GM21825 (cell line): ENCODE results near the gene IL1RAPL1.

Experiments used
- ATAC-seq: cut with Tn5 transposase; IDR thresholded peaks from one replicate; pipeline ENCODE4 v1.9.1; 2021; ENCODE audit warnings: mild to moderate bottlenecking, moderate library complexity; ENCODE audit not compliant: unreplicated experiment

IL1RAPL1 gene

DNA sequence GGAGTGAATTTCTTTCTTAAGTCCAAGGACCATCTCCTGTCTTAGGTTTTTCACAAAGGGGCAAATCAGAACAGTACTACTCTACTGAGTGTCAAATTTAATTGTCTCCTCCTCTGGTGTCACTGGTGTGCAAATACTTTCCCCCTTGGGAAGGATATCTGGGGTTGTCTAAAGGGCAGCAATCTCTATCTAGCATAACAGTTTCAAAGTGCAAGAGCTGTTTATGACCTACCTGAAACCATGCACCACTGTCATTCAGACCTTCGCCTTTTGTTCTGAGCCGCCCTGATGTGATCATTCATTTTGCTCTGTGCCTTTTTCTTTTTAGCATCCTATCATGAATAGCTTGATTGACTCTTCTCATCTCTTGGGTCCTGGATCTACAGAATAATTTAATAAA is 39.3 kb downstream of the IL1RAPL1 start:
- no peak for ATAC-seq

DNA sequence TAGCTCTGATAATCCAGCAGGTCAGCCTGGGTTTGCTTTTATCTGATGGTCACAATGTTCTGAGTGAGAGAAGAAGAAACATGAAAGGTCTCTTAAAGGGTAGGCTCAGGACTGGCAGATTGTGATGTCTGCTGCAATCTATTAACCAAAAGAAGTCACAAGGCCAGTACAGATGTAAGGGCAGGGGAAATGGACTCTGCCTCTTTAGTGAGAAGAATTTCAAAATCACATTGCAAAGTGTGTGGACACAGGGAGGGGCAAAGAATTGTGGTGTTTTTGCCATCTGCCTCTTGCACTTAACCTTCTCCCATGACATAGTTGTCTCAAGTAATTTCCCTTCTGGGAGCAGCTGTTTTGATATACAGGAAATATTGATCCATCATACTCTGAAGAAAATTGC is 40.9 kb downstream of the IL1RAPL1 start:
- no peak for ATAC-seq

DNA sequence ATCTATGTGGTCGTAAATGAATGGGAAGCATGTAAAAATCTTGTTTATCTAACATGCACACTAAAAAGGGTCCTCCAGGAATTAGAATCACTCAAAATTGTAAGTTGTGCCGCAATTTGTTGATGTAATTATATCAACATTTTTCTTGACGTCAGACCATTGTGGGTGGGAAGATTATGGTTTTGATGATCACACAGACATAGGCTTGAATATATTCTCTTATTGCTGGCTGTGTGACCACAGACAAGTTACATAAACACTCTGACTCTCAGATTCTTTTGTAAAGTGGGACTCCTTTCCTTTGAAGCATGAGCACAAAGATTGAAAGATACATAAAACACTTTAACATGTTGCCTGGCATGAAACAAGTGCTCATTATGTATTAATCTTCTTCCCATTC is 51.5 kb downstream of the IL1RAPL1 start:
- no peak for ATAC-seq

DNA sequence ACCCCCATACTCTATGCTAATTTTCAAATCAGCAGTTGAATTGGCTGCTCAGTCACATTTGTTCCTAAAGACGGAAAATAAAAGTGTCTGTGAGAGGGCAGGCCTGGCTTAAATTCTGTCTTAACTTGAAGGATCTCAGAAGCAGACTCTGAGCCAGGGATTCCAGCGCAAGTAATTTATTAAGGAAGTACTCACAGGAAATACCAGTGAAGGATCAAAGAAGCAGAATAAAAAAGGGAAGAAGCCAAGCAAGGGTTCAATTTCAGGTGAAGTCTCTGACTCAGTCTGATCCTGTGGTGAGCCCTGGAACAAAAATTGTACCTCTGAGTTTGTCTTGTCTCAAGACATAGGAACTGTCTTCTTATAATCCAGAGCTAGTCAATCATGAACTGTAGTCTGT is 52.2 kb downstream of the IL1RAPL1 start:
- no peak for ATAC-seq

DNA sequence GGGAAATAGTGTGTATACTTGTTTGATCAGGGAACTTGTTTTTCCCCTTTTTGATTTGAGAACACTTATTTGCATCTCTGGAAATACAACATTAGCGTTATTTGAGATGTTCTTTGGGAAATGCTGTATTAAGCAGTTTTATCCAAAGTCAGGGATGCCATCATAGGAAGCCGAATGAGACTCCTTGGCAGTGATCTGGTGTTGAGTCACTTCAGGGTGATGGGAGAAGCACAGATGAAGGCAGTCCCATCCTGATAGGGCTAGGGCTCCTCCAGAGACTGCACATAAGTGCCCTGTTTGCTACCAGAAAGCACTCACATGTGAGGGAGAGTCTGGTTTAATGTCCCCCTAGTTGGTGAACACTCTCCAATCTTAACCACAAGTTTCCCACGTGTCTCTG is 62.3 kb downstream of the IL1RAPL1 start:
- no peak for ATAC-seq

DNA sequence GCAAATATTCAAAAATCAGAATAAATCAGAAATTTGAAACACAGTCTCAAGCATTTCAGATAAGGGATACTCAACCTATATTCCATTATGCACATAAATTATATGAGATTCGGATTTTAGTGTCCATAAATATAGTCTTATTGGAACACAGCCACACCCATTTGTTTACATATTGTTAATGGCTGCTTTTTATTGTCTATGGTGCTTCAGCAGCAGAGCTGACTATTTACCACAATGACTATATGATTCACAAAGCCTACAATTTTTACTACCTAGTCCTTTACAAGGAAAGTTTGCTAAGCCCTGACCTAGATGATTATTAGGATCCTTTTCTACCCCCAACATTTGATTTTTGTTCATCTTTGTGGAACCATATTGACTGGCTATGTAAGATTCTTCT is 63.9 kb downstream of the IL1RAPL1 start:
- no peak for ATAC-seq

DNA sequence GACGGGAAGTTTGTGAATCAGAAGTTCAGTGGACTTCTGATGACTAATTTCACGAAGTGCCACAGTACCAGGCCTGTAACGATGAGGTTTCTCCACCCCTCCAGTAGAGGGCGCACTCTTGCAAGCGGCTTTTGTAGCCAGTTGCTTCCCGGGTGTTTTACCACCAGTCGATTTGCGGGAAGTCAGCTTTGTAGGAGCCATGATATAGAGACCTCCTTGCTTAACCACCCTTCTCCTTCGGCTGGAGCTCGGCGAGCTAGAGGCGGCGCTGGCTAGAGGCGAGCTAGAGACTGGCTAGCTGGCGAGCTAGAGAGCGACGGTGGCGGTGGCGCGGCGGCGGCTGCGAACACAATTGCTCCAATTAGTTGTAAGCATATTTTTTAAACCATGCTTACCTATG is 72.0 kb downstream of the IL1RAPL1 start:
- no peak for ATAC-seq

DNA sequence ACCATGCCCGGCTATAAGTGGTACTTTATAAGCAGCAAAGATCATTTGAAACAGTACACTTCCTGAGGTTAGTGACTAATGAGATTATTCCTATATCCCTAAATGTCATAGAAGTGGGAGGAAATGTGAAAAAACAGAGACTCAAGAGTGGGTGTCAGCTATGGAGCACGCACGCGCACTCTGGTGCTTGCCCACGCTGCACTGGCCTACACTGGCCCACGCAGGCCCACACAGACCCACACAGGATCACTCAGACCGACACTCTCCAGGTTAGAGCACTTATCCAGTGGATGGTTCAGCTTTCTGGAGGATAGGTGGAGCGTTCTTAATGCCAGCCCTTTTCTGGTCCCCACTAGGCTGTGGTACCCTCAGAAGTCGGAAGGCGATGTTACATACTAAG is 78.5 kb downstream of the IL1RAPL1 start:
- no peak for ATAC-seq

DNA sequence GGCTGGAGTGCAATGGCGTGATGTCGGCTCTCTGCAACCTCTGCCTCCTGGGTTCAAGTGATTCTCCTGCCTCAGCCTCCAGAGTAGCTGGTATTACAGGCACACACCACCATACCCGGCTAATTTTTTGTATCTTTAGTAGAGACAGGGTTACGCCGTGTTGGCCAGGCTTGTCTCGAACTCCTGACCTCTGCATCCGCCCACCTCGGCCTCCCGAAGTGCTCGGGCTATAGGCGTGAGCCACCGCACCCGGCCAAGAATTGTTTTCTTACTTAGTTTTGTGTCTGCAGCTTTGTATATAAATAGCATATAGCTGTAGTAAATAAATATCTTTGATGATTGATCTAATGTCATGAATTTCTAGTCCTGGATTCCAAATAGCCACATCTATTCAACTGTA is 81.1 kb downstream of the IL1RAPL1 start:
- ATAC-seq: no peak

DNA sequence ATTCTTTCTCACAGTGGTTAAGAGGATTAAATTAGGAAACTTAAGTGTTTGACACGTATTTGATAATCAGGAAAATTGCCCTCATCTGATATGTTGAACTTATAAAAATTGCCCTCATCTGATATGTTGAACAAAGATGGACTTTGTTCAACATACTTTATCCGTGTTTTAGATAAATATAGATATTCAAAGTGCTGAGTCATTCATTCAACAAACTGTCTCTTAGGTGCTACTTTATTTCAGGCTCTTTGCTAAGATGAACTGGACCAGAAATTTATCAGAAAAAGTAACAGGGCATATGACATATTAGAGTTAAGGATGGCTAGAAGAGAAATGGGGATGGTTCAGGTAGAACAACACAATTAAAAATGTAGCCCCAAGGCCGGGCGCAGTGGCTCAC is 81.7 kb downstream of the IL1RAPL1 start:
- no peak for ATAC-seq

DNA sequence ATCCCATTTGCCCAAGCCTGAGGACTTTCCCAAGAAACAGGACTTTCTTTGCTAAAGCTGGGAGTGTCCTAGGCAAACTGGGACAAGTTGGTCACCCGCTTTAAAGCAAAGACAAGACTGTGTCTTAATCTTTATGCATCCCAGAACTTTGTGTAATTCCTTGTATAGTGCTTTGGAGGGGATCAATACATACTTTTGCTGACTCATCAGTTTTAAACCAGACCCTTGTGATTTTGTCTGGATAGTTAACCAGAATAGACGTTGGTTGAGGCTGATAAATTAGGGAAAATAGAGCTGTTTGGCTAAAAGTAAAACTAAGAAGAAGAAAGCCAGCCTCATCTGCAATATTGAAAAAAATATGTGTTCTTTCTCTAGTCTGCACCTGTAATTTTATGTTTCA is 82.8 kb downstream of the IL1RAPL1 start:
- no peak for ATAC-seq

DNA sequence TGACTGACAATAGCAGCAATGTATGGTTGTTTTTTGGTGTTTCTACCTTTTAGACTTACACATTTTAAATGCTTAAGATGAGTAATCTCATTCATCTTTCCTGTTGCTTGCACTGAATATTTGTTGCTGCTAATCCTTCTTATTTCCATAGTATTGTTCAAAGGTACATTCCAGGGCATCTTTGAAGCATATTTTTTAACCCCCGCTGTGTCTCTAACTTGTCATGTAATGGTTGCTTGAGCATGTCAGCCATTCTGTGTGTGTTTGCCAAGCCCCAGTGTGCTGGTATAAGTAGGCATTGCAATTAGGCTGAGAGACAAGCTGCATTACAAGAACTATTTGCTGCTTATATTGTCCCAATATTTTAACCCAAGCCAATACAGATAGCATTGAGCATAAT is 87.9 kb downstream of the IL1RAPL1 start:
- ATAC-seq: no peak

DNA sequence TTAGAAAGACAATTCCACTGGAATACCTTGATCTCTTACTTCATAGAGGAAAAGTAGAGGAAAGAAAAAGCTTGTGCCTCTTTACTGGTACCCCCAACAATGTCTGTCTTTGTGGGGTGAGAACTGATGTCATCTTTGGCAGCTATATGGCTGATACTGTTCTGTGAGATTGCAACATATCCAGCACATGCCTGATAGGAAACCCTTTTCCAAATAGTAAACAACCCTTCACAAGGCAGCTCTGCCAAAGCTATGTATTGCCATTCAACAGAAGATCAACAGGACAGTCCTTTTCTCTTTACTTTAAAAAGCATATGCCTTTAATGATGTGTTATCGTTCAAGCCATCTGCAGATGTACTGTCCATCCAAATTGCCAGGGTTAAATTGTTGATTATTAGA is 105.9 kb downstream of the IL1RAPL1 start:
- ATAC-seq: no peak

DNA sequence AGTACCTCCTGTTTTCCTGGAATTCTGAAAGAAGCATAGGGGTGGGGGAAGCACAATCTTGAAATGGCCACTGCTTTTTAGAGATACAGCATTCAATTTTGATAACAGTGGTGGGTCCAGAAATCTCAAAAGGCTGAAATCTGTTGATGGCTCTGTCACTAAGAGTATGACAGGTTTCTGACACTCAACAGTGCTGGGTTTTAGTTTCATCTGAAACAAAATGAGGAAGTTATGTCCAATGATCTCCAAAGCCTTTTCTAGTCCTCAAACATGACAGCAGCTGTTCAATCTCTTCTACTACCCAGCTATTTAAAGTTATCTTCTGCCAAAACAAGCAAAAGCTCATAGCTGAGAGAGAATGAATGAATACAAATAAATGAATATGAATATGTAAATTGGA is 110.5 kb downstream of the IL1RAPL1 start:
- ATAC-seq: no peak

DNA sequence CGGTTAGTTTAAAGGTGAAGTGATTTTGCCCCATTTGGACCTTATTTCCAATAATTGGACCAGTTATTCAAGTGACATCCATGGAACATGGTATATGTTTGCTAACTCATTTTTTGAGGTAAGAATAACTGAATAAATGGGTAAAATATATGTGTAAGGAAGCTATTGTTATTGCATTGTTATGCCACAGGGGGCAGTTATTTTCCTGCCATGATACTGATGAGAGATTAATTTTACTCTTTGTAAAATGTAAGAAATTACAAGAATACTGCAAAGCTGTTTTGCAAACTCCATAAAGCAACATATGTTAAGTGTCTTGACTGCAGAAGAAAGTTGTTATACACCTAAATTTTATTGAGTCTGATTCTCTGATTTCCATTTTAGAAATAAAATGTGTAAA is 114.0 kb downstream of the IL1RAPL1 start:
- no peak for ATAC-seq

DNA sequence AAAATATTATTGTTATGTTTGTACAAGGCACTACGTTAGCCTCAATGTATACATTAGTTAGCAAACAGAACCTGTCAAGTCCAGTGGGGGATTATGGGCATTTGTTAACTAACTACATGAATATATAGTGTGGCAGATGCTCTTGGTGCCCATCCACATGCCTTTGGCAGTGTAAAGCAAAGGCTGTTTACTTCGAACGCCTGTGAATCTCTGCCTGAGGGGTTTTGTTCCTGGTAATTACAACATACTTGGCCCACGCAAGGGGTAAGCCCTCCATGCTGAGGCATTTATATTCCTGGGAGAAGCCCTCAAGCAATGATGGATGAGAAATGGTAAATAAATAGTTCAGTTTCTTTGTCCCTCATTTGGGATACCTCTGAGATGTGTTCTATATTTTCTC is 119.7 kb downstream of the IL1RAPL1 start:
- no peak for ATAC-seq

DNA sequence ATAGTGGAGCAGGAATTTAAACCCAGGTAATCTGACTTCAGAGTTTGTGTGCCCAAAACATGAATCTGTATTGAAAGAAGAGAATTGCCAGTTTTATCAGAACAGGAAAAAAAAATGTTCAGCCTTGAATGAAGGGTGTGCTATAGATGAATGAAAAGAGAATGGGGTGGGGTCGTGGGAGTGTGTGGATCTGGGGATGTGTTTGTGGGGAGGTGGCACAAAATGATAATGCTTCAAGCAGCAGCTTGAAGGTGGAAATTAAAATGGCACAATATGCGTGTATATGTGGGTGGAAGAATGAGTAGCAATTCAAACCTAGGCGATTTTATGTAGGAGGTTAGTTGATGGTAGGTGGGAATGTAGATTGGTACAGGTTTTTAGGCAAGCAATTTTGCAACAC is 122.2 kb downstream of the IL1RAPL1 start:
- no peak for ATAC-seq

DNA sequence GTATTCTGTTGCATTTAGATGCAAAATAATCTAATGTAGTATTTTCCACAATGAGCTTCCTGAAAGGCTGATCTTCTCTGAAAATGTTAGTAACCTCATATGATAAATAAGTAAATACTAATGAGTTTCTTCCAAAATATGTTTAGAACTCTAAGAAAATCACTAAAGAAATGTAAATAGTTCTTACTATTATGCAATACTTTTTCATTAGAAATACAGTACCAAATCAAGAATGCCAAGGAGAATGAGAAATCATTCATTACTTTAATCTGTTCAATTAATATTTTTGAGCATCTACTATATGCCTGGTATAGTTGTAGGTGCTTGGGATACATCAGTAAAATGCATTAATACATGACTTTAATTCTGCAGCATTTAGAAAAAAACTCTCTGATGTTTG is 130.6 kb downstream of the IL1RAPL1 start:
- ATAC-seq: no peak

DNA sequence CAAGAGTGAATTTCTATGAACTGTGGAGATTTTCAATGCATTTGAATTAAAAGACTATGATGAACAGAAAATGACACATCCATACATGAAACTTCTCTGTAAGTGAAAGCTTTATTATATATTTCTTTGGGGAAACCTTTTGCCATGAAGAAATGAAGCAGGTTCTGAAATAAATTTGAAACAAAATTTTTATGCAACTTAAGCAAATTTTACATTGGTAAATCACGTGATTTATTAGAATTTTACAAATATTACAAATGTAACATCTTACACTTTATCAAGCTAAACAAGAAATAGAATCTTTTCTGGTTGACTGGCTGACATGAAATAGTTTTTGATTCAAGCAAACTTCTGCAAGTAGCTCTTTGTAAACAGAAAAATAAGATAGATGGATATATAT is 131.2 kb downstream of the IL1RAPL1 start:
- no peak for ATAC-seq

DNA sequence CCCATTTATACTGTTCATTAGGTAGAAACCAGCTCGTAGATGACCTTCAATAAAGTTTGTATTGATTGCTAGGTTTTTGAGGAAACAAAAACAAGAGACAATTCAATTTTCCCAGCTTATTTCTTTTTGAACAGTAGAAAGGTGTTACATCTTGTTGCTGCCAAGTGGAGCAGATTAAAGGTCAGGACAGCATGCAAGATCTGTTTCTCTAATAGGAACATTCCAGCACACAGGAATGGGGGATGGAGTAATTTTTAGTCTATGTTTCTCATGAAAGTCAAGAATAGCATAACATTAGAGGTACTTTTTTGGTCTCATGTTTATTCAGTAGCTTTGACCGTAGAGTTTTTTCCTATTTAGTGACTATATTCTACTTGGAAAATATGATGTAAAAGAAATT is 132.4 kb downstream of the IL1RAPL1 start:
- no peak for ATAC-seq

DNA sequence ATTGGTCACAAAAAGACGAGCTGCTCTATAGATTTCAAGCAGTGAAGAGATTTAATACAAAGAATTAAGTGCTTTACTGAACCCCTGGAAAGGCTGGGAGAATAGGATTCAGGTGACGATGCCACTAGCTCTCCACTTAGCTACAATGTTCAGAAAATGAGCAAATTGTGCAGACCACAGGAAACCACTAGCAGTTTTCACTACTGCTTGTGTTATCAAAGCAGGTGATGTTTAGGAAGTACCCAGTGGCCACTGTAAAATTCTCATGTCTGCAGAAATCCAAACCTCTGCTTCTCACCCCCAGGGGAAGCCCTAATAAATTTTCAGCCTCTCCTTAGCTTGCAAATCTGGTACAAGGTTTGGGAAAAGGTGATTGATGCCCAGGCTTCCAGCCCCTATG is 165.1 kb downstream of the IL1RAPL1 start:
- no peak for ATAC-seq

DNA sequence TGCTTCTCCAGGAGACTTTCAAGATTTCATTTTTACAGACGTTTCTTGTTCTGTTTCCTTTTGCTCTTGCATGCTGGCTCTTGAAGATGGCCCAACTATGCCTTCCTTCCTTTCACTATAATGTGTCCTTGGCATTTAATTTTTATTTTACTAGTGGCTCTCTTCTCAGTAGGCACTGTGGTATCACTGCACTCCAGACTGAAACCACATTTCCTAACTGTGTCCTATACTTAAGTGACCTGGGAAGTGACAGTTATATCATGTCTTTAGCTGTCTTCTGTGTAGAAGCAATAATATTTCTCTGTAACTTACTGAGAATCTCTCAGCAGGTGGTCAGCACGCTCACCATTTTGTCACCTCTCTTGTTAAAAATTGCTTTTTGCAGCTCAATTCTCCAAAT is 168.9 kb downstream of the IL1RAPL1 start:
- no peak for ATAC-seq

DNA sequence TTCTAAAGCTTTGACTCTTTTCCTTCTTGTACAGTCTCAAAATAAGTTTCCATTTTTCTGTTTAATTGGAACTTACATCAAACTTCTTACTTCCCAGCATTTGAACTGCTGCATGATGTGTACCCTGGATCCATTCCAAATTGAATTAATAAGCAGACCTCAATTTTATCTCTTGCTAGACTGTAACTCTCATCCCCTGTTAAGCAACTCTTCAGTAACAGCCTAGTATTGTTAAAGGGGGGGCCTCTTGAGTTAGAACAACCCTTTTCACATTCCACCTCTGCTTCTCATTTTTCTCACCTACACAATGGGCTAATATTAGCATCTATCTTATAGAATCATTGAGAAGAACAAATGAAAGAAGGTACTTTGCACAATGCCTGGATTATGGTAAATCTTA is 169.4 kb downstream of the IL1RAPL1 start:
- ATAC-seq: no peak

DNA sequence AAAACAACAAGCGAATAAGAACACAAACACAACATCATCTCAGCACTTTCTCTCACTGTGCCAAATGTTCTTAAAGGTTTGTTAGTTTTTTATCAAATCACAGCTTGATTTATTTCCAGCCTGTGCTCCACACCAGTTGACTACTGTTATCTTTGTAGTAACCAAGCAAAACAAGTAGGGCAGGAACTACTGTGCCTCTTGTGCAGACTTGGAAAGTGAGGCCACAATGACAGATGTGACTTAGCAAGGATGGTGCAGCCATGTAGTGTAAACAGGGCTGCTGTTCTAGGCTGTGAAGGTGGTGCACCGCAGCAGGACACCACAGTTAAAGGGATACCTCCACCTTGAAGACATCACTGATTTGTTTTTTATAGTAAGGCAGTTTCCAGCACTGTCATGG is 170.0 kb downstream of the IL1RAPL1 start:
- no peak for ATAC-seq
